Activated T-cell treated with anti-CD3 and anti-CD28 coated beads, Interleukin-2, amount 50 U/mL, for 4 hours (primary cell): ENCODE measurements around the gene CEP85L. TPM values are rescaled to one million over a fixed set of nuclear protein-coding genes. Genes with fewer than 3 reads are reported as not detected.

Experiments
- ATAC-seq, 2 donors: fragments of 200-7000 bp; cut with Tn5 transposase; one replicate each; pipeline ENCODE4 v1.10.0; 2021
- DNase-seq: peaks from one replicate; pipeline ENCODE4 v3.0.0-alpha.2; 2020
- H3K27me3 Mint-ChIP-seq: one replicate; pipeline ENCODE4 v1.8.0; 2021; ENCODE audit warnings: low read depth, mixed read lengths
- H3K36me3 Mint-ChIP-seq: one replicate; pipeline ENCODE4 v1.8.0; 2022; ENCODE audit warnings: mixed read lengths; ENCODE audit not compliant: insufficient read depth
- H3K4me1 Mint-ChIP-seq: one replicate; pipeline ENCODE4 v1.8.0; 2021; ENCODE audit warnings: low read depth, mixed read lengths
- H3K4me3 Mint-ChIP-seq: one replicate; pipeline ENCODE4 v1.8.0; 2021; ENCODE audit warnings: mild to moderate bottlenecking, moderate library complexity, mixed read lengths
- H3K9me3 Mint-ChIP-seq: one replicate; pipeline ENCODE4 v1.8.0; 2021; ENCODE audit warnings: mixed read lengths
- total RNA-seq, 3 donors: library from RNA; stranded (reverse); gene quantifications; one replicate each; pipeline ENCODE4 v1.2.1, GENCODE V29; 2021

The CEP85L gene
- total RNA-seq, 3 donors from 2014 or later = 23.1 to 27.9 (median 26.8) TPM

DNA sequence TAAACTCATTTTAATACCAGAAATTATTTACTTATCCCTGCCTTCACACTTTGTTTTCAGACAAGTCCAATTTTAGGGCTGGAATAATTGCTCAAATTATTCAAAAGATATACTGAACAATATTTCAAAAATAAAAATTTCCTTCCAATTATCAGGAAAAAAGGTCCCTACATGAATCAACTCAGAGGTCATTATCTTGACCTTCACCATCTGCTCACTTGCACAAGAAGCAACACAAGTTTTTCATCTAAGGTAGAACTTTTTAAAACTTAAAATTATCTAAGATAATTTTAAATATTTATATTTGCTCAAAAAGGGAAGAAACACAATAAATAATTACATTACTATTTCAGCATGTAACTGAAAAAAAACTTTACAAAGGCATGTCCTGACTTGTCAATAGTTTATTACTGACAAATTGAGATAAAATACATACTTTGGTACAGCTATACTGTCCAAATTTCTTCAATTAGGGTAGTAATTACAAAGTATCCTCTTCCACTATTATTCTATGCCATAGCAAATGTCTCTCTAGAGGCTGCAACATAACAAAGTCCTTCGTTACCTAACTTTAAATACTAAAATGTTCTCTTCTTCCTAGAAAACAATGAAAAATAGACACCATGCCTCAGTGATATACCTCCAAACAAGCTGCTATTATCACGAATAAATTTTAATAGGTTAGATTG lies 2.4 kb downstream of the CEP85L start:
- H3K4me1 Mint-ChIP-seq = peaks cover 41% of the 10 kb centered on the region
- ATAC-seq (no peak), DNase-seq (no peak)
- peak overlapping the region; percentile 88 for H3K4me3 Mint-ChIP-seq
- no peaks in the 10 kb centered on the region for H3K36me3 Mint-ChIP-seq
- H3K27me3 Mint-ChIP-seq = no peaks in the 10 kb centered on the region
- no peaks in the 10 kb centered on the region for H3K9me3 Mint-ChIP-seq

DNA sequence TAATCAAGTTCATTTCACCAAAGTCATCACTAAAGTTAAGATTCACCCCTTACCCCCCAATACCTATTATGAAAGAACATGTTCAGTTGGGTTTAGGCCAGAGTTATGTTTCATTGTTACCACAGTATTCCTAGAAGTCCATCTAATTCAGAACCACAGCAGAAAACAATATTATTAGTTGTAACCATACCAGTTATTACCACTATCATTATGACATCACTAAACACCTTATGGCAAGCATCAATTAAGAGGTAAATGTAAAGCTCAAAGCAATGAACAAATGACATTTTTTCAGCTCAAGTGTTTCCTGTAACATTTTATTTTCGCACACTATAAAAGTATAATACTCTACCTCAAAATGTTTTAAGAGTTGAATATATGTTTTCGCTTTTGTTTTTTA lies 4.4 kb downstream of the CEP85L start:
- H3K9me3 Mint-ChIP-seq = no peaks in the 10 kb centered on the region
- no peaks in the 10 kb centered on the region for H3K36me3 Mint-ChIP-seq
- no peak for DNase-seq
- no peak for ATAC-seq
- H3K4me1 Mint-ChIP-seq = peaks cover 43% of the 10 kb centered on the region
- no peaks in the 10 kb centered on the region for H3K27me3 Mint-ChIP-seq
- no peak overlapping the region for H3K4me3 Mint-ChIP-seq

DNA sequence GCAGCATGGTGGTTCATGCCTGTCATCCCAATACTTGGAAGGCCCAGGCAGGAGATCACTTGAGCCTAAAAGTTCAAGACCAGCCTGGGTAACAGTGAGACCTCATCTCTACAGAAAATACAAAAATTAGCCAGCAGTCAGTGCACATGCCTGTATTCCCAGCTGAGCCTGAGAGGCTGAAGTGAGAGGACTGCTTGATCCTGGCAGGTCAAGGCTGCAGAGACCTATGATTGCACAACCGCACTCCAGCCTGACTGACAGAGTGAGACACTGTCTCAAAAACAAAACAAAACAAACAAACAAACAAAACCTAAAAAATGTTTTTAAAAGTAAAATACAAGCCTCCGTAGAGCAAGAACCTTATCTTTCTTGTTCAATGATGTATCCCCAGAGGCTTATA lies 6.0 kb downstream of the CEP85L start:
- H3K27me3 Mint-ChIP-seq = no peaks in the 10 kb centered on the region
- no peaks in the 10 kb centered on the region for H3K36me3 Mint-ChIP-seq
- H3K4me1 Mint-ChIP-seq = peaks cover 47% of the 10 kb centered on the region
- H3K4me3 Mint-ChIP-seq = no peak overlapping the region
- no peaks in the 10 kb centered on the region for H3K9me3 Mint-ChIP-seq
- ATAC-seq (no peak), DNase-seq (no peak)

DNA sequence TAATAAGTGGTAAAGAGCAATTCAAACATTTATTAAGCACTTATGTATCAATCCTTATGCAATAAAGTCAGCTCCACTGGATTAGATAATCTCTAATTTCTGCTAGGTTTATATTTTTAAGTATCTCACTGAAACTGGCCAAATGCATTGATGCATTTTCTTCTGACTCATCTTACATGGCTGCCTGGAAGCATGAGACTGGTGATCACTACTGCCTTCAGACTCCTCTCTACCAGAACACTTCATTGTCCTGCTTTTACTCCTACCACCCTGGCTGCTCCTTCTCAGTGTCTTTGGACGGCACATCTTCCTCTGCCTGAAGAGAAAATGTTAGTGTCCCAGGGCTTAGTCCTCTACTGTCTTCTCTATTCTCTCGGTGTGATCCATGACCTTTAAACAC lies 7.4 kb downstream of the CEP85L start:
- H3K27me3 Mint-ChIP-seq = no peaks in the 10 kb centered on the region
- H3K4me1 Mint-ChIP-seq = peaks cover 50% of the 10 kb centered on the region
- no peak overlapping the region for H3K4me3 Mint-ChIP-seq
- ATAC-seq (peak in 1 of 2 donors; percentile 65), DNase-seq (no peak)
- no peaks in the 10 kb centered on the region for H3K36me3 Mint-ChIP-seq
- H3K9me3 Mint-ChIP-seq = no peaks in the 10 kb centered on the region

DNA sequence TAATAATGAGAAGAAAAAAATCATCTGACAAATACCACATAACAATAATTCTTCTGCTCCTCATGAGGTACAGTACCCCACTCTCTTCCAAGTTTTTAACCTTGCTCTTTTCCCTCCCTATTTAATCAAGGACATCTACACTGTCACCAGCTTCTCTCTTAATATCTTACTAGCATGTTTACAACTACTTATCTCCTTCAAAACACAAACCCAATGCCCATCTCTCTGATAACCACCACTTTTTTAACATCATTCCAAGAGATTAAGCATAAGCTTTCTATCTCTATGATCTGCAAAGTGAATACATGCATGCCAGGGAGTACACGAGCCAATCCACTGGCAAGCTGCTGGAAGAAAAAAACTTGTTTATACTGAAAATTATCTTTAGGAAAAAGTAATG lies 10.3 kb downstream of the CEP85L start:
- Mint-ChIP-seq H3K9me3 (no peaks in the 10 kb centered on the region), H3K27me3 (no peaks in the 10 kb centered on the region), H3K4me1 (peaks cover 58% of the 10 kb centered on the region), H3K4me3 (no peak overlapping the region), H3K36me3 (peaks cover 2% of the 10 kb centered on the region)
- ATAC-seq = no peak
- no peak for DNase-seq

DNA sequence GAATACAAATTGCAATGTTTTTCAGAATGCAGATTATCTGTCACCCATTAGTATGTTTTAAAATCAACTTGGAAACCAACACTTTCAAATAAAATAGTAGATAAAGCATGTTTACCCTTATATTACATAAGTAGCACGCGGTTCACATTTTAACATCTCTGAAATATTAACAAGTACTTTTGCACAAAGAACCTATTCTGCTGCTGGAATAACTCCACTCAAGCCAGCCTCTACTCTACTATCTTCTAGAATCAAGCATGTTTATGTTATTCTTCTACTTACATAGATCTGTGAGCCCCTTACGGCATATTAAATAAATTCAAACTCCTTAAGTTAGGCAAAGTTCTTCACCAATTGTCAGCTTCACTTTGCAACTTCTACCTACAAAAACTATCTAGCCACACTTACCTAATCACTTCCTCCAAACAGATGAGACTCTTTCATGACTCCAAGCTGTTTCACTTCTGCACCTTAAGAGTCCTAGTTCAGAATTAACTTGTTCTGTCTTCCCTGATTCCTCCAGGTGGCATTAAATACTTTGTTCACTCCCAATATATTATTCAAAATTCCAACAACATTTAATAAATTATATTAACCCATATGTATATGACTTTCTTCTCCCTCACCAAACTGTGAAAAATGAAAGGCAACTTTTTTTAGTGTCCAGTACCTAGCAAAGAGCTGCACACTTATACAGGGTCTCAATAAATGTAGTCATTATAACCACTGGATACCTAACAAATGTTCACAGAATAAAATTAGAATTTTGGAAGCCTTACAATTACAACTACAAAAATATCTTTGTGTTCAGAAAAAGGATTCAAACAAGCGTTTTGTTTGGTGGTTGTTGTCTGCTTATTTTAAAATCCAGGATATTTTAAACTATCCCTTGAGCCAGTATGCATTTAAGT lies 12.1 kb downstream of the CEP85L start:
- no peak overlapping the region for H3K4me3 Mint-ChIP-seq
- peak in 1 of 2 donors; percentile 49 for ATAC-seq
- no peaks in the 10 kb centered on the region for H3K27me3 Mint-ChIP-seq
- no peaks in the 10 kb centered on the region for H3K9me3 Mint-ChIP-seq
- no peak for DNase-seq
- peaks cover 62% of the 10 kb centered on the region for H3K4me1 Mint-ChIP-seq
- peaks cover 6% of the 10 kb centered on the region for H3K36me3 Mint-ChIP-seq

DNA sequence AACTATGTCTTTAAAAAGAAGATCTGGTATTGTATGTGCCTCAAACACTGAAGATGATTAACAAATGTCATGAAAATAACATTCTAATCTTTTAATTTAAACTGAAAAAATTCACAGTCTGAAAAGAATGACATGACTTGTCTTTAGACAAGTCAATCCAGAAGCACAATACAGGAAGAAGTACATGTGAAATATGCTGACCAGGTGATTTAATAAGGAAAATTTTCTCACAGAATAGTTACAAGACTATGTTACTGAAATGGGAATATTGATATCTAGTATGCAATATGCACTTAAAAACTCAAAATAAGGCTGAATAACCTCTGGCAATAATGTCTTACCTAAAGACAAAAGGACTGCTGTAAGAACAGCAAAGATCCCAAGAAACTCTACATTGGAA lies 13.1 kb downstream of the CEP85L start:
- Mint-ChIP-seq H3K36me3 (peaks cover 6% of the 10 kb centered on the region), H3K4me1 (peaks cover 58% of the 10 kb centered on the region), H3K9me3 (no peaks in the 10 kb centered on the region), H3K4me3 (no peak overlapping the region), H3K27me3 (no peaks in the 10 kb centered on the region)
- DNase-seq (no peak), ATAC-seq (no peak)

DNA sequence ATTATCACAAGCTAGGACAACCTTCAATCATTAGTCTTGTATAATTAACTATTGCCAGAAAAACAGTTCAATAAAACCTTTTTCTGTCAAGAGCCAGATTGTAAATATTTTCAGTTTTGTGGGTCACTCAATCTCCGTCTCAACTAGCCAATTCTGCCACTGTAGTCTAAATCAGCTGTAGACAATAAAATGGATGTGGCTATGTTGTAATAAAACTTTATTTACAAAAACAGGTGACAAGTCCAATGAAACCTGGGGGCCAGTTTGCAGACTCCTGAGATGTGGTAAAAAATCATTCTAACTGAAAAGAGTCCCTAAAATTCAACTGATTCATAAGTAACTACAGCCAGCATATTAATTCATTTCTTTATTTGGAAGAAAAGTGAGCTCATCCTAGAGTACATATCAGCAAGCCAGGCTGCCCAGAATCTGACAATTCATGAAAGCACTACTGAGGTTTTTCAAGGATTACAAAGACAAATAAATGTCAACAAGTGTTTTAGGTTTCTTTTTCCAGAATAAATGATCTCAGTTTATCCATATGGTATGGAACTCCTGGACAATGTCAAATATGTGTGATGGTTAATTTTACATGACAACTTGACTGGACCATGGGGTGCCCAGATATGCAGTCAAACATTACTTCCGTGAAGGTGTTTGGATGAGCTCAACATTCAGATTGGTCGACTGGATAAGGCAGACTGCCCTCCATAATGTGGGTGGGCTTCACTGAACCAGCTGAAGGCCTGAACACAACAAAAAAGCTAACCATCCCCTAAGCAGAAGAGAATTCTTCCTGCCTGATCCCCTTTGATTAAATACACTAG lies 15.3 kb downstream of the CEP85L start:
- Mint-ChIP-seq H3K4me1 (peaks cover 66% of the 10 kb centered on the region), H3K4me3 (no peak overlapping the region), H3K9me3 (no peaks in the 10 kb centered on the region), H3K27me3 (no peaks in the 10 kb centered on the region), H3K36me3 (peaks cover 14% of the 10 kb centered on the region)
- ATAC-seq (no peak), DNase-seq (no peak)

DNA sequence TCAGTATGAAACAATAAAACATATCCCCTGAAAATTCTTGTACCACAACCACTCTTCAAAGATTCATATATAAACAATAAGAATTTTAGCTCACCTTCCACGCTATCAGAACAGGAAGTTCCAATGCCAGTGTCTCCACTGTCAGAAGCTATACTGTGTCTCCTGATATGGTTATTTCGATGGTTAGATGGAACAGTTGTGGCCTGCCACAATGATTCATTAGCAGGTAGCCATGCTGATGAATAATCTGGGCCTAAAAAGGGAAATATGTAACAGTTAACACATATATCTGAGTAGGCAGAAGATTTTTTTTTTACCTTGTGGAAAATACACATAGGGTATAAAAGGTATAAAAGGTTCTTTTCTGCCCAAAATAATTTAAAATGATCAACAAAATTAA lies 19.0 kb downstream of the CEP85L start:
- DNase-seq = no peak
- Mint-ChIP-seq H3K36me3 (peaks cover 32% of the 10 kb centered on the region), H3K4me1 (peaks cover 67% of the 10 kb centered on the region), H3K4me3 (no peak overlapping the region), H3K27me3 (no peaks in the 10 kb centered on the region), H3K9me3 (no peaks in the 10 kb centered on the region)
- peak; percentile 46 to 90 for ATAC-seq

DNA sequence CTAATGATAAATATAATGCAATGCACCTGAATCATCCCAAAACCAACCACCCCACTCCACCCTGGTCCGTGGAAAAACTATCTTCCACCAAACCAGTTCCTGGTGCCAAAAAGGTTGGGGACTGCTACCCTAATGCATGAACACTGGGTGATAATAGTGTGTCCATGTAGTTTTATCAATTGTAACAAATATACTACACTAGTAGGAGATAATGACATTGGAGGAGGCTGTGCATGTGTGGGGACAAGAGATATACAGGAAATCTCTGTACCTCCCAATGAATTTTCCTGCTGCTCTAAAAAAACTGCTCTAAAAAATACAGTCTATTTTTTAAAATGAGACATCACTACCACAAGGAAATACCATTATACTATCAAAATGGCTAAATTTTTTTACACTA lies 20.5 kb downstream of the CEP85L start:
- H3K4me1 Mint-ChIP-seq = peaks cover 63% of the 10 kb centered on the region
- H3K27me3 Mint-ChIP-seq = no peaks in the 10 kb centered on the region
- DNase-seq (no peak), ATAC-seq (no peak)
- peaks cover 7% of the 10 kb centered on the region for H3K9me3 Mint-ChIP-seq
- peaks cover 41% of the 10 kb centered on the region for H3K36me3 Mint-ChIP-seq
- H3K4me3 Mint-ChIP-seq = no peak overlapping the region

DNA sequence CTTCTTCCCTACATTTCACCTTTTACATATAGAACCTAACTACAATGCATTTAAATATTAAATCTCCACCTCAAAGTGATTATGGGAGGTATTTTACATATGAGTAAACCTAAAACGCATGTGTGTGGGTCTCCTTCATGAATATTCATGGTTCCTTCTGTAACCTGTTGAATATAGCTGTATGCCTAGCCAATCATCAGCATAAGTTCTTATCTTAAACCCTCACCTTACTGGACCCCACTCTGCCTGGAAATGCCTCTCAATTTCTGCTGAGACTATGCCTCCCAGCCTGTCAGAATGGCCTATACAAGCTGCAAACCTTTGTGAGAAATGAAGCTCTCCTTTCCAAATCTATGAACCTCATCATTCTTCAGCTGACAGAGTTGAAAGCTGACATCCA lies 21.3 kb downstream of the CEP85L start:
- Mint-ChIP-seq H3K4me3 (no peak overlapping the region), H3K4me1 (peaks cover 55% of the 10 kb centered on the region), H3K9me3 (peaks cover 7% of the 10 kb centered on the region), H3K27me3 (no peaks in the 10 kb centered on the region), H3K36me3 (peaks cover 38% of the 10 kb centered on the region)
- ATAC-seq (no peak), DNase-seq (no peak)

DNA sequence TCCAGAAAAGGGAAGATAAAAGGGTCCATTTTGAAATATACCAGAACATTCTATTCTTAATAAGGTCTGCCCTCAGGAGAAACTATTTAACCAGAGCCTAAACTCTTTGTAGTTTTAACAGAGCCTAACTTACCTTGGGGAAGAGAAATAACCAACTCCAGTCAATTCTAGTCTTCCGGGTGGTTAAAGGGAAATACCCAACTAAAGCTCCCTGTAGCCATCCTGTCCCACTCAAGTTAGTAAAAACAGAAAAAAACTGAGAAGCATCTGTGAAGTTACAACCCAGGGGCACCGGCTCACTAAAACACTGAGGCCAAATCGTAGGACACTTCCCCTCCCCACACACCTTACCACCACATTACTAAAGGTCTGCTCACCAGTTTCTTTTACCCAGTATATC lies 23.7 kb downstream of the CEP85L start:
- DNase-seq (no peak), ATAC-seq (no peak)
- no peak overlapping the region for H3K4me3 Mint-ChIP-seq
- peaks cover 38% of the 10 kb centered on the region for H3K36me3 Mint-ChIP-seq
- peaks cover 7% of the 10 kb centered on the region for H3K9me3 Mint-ChIP-seq
- H3K4me1 Mint-ChIP-seq = peaks cover 55% of the 10 kb centered on the region
- H3K27me3 Mint-ChIP-seq = no peaks in the 10 kb centered on the region

DNA sequence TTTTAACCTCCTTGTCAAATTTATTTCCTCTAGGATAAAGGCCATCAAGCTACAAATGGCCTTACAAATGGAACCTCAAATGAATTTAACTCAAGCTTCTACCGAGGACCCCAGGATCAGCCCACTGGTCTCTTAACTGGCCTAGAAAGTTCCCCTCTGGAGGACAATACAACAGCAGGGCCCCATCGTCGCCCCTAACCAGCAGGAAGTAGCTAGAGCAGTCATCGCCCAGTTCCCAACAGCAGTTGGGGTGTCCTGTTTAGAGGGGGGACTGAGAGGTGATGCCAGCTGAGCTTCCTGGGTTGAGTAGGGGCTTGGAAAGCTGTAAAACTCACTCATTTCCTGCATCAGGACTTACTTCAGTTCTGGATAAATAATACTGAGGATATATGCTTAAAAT lies 25.6 kb downstream of the CEP85L start:
- DNase-seq (no peak), ATAC-seq (no peak)
- H3K4me1 Mint-ChIP-seq = peaks cover 47% of the 10 kb centered on the region
- peaks cover 29% of the 10 kb centered on the region for H3K36me3 Mint-ChIP-seq
- no peaks in the 10 kb centered on the region for H3K27me3 Mint-ChIP-seq
- H3K4me3 Mint-ChIP-seq = no peak overlapping the region
- peaks cover 7% of the 10 kb centered on the region for H3K9me3 Mint-ChIP-seq

DNA sequence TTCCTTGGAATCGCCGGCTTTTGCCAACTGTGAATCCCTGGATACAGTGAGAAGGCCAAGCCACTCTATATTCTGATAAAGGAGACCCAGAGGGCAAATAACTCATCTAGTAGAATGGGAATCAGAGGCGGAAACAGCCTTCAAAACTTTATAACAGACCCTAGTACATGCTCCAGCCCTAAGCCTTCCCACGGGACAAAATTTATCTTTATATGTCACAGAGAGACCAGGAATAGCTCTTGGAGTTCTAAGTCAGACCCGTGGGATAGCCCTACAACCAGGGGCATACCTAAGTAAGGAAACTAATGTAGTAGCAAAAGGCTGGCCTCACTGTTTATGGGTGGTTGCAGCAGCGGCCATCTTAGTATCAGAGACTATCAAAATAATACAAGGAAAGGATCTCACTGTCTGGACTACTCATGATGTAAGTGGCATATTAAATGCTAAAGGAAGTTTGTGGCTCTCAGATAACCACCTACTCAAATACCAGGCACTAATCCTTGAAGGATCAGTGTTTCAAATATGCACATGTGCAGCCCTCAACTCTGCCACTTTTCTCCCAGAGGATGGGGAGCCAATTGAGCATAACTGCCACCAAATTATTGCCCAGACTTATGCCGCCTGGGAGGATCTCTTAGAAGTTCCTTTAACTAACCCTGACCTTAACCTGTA lies 29.5 kb downstream of the CEP85L start:
- no peak for ATAC-seq
- Mint-ChIP-seq H3K4me3 (no peak overlapping the region), H3K27me3 (no peaks in the 10 kb centered on the region), H3K36me3 (peaks cover 10% of the 10 kb centered on the region), H3K4me1 (peaks cover 45% of the 10 kb centered on the region), H3K9me3 (peaks cover 7% of the 10 kb centered on the region)
- DNase-seq = no peak
